GM19438 (cell line): ENCODE measurements around the gene NAV3.

Experiments
- ATAC-seq: cut with Tn5 transposase; IDR thresholded peaks from one replicate; pipeline ENCODE4 v1.9.1; 2021; ENCODE audit warnings: low read depth; ENCODE audit not compliant: unreplicated experiment

Gene NAV3

DNA sequence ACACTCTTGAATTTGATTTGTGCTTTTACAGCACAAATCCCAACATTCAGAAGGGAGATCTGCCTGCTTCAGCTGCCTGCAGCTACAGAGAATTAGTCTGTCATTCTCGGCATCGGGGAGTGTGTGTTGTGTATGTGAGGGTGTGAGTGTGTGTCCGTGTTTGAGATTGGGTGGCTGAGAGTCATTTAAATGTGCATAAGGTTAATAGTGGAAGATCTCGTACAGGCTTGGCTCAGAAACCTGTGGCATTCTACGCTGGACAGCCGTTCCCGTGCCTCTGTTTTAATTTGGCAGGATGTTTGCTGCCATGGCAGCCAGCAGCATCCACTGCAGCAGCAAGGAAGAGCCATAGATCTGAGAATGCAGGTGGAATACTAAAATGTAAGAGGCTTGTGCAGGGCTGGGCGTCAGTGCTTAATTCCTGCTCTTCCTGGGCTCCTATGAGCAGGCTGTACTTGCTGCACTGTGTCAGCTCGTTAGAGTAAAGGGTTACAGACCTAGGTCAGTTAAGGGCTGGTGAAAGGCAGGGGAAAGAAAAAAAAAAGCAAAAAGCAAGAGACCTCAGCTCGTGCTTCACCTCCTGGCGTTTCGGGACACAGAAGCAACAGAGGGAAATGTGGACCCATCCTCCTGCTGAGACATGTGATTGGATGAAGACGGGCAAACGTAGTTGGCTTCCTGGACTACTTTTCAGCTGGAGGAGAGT lies 205.4 kb downstream of the NAV3 start:
- no peak for ATAC-seq

DNA sequence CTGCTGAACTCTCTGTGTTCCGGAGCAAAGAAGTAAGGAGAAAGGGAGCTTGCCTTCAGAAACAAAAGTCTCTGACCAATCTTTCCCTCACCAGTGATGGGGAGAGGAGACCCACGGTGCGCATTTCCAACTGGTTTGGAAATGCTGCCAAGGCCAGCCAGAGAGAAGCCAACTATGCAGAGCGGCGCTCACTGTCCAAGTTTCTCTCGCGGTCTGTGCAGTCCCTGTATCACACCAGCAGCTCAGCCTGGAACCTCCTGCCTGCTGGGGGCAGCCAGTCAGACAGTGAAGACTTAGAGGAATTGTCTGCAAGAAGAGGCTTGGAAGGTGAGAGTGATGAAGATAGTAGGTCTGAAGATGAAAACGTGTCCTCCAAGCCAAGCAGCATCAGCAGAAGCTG lies 206.2 kb downstream of the NAV3 start:
- ATAC-seq, result no peak

DNA sequence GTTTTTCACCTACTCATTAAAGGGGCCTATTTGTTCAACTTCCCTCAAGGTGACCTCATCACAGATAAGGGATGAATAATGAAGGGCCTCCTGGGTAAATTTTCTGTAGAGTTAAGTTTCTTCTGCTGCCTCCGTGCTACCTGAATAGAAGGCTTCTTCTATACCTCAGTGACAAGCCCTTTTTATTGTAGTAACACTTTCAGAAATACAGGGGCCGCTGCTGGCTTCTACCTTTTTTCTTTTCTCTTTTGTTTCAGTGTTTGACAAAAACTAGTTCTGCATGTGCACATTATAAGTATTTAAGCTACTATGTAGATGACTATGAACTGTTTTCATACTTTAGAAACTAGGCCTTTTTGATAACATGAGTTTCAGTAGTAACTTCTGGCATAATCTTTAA lies 207.0 kb downstream of the NAV3 start:
- no peak for ATAC-seq

DNA sequence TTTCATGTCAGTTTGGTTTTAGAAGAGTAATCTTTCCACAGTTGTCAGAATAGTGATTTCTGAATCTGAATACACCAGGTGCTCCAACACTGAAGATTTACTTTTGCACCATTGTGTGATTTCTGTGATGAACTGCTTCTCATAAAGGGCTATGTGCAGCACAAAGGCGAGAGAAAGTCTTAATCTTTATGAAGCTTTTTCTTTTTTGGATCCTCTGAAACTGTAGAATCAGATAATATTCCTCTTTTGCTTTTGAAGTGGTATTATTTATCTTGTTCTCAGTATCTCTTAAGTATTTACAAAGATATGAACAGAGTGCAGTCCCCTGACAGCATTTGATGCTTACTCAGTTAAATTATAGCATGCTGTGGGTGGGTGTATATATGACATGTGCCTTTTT lies 207.8 kb downstream of the NAV3 start:
- no peak for ATAC-seq

DNA sequence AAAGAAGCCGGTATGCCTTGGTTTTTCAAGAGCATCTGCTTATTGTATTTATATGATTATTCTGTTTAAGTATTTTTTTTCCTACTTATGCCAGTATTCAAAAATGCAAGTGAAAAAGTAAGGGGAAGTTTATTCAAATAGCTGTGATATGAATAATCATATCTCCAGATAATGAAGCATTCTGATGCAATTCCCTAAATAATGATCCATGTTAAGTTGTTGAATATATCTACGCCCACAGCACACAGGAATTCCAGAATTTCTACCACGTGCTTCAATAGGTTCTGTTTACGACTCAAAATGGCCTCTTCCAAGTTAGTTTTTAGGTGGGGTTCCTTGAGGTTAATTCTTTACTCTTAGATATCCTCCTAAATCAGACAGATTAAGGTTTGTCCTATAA lies 208.3 kb downstream of the NAV3 start:
- no peak for ATAC-seq

DNA sequence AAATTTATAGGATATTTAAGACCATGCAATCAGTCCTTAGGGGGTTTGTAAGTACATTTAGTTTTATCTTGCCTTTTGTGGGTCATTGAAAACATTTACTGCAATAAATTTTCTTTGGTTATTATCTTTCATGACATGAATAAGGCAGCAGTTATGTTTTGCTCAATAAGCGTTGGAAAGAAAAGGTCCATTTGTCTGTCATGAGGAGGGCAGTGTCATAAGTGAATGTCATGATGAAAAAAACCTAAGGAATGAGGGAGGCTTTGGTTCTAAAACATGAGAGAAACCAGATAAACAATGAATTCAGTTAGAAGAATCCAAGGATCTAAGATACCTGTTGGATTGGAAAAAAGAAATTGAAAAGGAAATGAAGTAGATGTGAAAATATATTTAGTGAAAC lies 209.4 kb downstream of the NAV3 start:
- ATAC-seq, result no peak

DNA sequence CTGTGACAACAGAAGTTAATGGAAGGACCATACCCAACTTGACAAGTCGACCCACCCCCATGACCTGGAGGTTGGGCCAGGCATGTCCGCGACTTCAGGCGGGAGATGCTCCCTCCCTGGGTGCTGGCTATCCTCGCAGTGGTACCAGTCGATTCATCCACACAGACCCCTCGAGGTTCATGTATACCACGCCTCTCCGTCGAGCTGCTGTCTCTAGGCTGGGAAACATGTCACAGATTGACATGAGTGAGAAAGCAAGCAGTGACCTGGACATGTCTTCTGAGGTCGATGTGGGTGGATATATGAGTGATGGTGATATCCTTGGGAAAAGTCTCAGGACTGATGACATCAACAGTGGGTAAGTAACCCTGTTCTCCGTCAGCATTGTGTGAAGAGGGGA lies 220.1 kb downstream of the NAV3 start:
- no peak for ATAC-seq

DNA sequence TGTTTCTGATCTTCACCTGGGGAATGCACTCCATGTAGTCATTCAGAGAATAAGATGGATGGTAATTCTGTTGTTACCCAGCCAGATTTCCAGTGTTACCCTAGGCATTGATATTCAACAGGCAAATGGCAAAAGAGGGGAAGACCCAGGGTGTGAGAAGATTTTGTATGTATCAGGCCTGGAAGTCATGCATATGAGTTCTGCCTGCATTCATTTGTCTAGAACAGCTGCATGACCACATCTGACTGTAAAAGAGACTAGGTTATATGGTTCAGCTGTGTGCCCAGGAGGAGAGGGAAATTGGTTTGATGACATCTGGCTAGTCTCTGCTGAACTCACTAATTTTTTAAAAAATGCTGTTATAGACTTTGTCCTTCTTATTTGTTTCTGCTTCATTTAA lies 224.9 kb downstream of the NAV3 start:
- no peak for ATAC-seq

DNA sequence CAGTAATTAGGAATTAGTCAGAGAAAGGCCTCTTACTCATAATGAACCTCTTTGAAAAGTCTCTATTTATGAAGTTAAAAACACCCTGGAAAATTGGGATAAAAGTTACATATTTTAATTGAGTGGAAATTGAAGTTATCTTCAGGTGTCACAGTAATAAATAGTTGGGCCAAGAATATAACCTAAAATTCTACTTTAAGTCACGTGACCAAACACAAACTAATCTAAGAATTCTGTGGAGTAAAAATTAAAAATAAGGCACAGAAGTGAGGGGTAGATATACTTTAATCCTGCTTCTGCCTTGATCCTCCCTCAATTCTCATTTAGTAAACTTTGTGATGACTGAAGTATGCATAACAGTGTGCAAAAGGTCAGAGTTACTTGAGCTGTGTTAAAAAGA lies 226.4 kb downstream of the NAV3 start:
- ATAC-seq, result no peak

DNA sequence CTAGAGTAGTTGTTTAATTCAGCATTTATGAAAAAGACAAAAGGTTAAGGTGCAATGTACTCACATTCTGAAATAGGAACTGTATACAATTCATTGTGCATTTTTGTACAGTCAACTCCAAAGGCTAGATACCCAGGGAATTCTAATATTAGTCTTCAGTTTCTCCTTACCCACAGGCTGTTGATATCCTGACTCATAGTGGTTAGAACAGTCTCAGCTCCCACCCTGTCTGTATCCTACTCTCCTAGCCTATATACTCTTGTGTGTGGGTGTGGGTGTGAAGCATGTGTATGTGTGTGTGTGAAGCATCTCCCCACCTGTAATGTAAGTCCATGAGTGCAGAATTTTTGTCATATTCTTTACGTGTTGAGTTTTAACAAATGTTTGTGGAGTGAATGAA lies 229.5 kb downstream of the NAV3 start:
- ATAC-seq, result no peak

DNA sequence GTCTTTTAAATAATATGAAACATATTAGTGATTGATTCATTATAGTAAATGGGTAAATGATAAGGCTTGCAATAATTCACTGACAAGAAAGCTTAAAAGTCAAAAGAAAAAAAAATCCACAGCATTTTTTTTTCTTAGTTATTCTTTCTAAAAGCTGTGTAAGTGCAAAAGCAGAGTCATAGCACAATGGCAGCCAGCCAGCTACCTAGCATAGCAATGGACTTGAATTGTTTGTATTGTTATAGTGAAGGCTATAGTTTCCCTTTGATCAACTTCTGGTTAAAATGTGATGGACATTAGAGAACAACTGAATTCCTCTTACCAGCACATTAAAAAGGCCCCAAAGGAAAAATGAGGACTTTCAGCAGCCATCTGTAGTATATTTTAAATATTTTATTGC lies 232.1 kb downstream of the NAV3 start:
- no peak for ATAC-seq

DNA sequence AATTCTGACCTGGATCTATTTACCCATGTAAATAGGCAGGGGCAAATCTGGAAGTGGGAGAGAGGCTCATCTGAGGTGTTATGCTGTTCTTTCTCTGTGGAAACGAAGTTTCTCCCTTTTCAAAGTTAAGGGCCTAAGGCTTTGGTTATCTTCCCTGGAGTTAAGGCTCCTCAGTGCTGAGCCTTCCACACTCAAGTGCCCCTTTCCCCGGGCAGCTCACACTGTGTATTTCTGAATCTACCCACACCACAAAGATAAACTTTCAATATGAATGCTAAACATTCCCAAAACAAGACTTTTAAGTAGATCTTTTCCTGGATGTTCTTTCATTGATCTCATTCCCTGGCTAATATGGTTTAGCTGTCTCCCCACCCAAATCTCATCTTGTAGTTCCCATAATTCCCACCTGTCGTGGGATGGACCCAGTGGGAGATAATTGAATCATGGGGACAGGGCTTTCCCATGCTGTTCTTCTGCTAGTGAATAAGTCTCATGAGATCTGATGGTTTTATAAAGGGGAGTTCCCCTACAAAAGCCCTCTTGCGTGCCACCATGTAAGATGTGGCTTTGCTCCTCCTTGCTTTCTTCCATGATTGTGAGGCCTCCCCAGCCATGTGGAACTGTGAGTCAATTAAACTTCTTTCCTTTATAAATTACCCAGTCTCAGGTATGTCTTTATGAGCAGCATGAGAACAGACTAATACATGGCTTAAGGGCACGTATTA lies 251.1 kb downstream of the NAV3 start:
- ATAC-seq, result no peak

DNA sequence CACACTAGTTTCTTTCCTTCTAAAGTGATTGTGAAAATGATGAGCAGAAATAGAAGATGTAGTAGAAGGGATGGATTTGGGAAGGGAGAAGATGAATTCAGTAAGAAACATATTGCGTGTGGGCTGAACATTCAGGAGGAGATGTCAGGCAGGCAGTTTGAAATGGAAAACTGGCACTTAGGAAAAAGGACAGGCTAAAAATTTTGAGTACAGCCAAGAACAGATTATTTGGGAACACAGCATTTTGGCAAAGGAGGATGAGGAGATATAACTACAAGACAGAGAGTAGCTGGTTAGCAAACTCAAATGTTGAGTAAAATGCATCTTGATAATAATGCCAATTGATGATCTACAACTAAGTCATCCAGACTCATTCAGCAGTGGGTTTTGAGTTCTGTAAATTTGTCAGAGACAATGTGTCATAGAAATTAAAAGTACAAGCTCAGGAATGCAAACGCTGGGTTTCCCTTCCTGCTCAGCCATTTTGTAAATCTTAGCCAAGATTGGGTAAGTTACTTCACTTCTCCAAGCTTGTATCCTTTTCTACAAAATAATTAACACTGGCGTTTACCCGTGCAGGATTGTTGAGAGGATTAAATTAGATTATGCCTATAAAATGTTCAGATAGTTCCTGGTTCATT lies 255.0 kb downstream of the NAV3 start:
- no peak for ATAC-seq

DNA sequence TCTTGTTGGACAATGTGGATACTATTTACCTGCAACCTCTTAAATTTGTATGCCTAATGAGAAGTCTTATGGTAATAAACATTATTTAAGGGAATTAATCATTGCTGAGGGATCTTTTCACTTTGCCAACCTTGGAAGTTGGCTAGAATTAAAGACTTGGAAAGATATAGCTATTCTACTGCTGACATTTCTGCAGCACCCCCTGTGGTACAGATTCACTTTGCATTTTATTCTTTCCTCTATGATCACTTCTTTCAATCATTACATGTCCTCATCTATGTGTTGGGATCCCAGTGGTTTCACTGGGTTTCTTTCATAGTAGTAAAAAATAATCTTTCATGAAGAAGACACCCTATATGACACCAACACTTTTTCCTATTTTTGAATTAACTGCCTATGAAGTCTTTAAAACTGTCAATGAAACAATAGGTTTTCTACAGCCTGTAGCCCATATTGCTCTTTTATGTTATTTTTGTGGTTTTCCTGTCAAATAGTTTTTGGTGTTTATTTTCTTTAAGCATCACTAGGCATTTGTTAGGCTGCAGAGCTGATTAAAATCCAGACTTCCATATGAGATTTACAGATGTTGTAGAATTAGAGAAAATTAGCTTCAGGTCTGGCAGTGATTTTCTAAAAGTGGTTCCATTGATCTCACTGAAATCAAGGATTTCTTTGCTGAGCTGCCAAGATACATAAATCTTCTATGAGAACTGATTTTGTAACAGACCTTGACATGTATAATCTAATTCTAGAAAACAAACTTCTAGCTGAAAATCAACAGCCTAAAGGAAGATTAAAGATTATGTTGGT lies 256.1 kb downstream of the NAV3 start:
- ATAC-seq, result no peak

DNA sequence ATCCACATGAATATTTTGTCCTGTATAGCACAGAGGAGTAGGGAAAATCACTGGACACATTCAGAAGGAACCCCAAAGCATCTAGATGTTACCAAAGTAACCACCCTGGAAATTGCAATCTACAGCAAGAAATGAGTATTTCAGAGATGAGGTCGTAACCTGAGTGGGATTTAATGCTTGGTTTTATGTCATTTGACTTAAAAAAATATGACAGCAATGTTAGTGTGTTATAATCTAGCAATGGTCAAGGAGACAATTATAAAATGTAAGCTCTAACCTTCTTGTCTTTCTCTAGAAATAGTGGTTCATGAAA lies 256.6 kb downstream of the NAV3 start:
- ATAC-seq, result no peak

DNA sequence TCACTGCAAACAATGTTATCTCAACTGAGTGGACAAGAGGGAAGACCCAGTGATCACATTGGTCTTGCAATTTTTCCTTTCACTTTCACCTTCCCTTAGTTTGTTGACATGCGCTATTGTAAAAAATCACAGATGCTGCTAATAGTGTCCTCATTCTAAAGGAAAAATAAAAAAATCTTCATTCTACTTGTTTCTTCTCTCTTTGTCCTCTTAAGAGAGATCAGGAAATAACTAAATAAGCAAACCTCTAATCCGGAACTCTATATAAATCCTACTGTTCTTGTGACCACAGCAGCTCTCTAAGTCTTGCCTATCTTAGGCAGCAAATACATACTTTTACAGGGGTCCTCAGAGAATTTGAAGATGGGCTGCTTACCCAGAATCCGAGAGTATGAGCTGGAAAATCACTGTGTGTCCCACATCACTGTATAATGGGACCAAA lies 257.7 kb downstream of the NAV3 start:
- ATAC-seq, result no peak

DNA sequence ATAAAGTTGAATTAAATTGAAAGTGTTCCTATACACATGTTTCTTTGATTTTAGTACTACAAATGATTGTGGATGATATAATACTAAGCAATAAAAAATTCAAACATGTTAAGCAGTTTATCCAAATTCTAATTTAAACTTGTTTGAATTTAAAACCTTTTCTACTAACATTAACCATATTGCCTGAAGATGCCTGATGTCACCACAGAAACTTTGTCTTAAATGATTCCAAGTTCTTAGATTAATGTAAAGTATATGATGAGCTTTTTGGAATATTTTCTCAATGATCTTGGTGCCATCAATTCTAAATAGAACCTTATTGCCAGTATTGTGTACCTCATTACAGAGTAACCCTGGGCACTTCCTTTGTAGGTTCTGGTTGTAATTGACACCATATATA lies 259.6 kb downstream of the NAV3 start:
- no peak for ATAC-seq

DNA sequence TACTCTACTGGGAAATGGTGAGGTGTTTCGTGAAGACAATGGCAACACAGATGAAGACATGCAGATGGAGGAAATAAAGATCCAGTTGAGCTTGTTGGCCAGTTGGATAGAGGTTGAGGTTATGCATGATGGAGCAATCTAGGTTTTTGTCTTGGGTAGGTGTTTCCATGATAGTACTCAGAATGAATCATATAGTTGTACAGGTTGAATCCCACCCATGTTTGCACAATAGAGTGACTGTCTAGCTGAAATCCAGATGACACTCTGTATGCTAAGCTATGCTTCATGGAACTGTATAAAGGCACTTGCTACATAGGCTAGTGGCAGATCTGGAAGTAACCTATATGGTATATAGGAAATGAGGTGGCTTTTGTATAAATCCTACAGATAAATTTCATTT lies 264.9 kb downstream of the NAV3 start:
- ATAC-seq, result no peak

DNA sequence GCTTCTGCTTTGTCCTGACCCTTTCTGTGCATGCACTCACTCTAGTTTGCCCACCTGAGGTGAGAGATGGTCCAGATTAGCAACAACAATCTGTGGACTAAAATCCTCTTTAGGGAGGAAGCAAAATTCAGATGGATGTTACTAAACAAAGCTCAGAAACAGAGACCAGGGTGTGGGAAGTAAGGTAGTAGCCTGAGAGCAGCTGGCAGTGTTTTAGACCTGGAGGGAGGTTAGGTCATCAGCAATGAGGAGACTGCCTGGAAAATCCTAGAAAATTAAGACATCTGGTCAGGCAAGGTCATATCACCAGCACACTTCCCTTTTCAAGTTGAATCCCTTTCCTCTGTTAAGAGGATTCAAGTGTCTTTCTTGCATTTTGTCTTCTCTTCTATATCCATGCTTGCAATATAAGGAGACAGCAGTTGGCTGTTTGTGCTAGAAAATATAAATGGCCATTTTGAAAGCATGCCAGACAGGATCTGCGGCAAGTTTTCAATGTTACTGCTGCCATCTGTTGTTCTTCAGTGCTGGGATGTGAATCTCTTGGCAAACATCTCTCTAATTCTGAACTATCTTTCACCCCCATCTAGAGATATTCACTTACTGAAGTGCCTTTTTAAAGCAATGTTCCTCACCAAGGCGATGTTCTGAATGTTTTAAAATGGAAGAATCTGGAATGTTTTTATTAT lies 266.4 kb downstream of the NAV3 start:
- ATAC-seq, result no peak

DNA sequence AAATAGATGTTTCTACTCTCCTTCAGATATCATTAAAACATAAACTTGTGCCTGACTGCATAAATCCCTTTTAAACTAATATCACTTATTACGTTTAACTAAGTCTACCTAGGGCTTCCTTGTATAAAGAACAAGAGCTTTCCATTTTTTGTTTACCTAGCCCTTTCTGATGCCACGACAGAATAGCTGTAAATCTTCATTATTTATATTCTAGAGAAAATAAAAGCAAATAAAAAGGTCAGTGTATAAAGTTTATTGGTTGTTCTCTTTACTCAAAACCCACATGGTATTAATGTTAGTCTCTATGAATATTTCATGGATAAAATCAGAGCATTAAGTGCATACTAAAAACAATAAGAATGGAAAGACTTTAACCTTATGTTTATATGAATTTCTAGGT lies 269.1 kb downstream of the NAV3 start:
- ATAC-seq, result no peak
